Vagina (tissue), 2 donors: ENCODE measurements around the gene RGL2.

Experiments
- CTCF ChIP-seq, 3 experiments: fragments of 450-650 bp in 2 of 3; fragments of 200-600 bp in 1 of 3; sonication (generic) in 1 of 3; IDR thresholded peaks; one replicate each; pipeline ENCODE4 v1.5.1; 2017 to 2019; ENCODE audit warnings: antibody characterized with exemption in 3 of 3, mild to moderate bottlenecking in 2 of 3, moderate library complexity in 2 of 3
- POLR2A ChIP-seq, 2 donors: fragments of 450-650 bp; IDR thresholded peaks; one replicate each; pipeline ENCODE4 v1.6.1; 2017; ENCODE audit warnings: antibody characterized with exemption in 2 of 2, mild to moderate bottlenecking in 2 of 2, moderate library complexity in 2 of 2
- POLR2AphosphoS5 ChIP-seq, 2 donors: sonication (generic); formaldehyde crosslinking; IDR thresholded peaks; one replicate each; pipeline ENCODE4 v1.9.0; 2017; ENCODE audit warnings: antibody characterized with exemption in 2 of 2, mild to moderate bottlenecking in 2 of 2, low read depth in 1 of 2; ENCODE audit not compliant: insufficient read depth in 1 of 2

DNA sequence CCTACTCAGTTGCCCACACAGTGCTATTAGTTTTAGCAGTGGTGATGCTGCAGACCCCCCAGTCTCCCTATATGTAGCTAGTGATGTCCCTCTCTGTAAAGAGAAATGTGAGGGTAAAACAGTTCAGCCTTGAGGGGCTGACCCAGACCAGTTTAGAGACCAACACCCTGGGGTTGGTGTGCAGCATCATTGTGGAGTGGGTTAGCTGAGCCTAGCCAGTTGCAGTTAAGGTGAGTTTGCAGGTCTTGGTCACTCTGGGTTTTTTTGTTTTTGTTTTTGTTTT lies 22.2 kb downstream of the RGL2 start:
- TF ChIP-seq CTCF (IDR thresholded peaks at IDR 0.05), result no peak
- no peak for TF ChIP-seq POLR2AphosphoS5 (IDR thresholded peaks at IDR 0.05; ENCODE audit: insufficient read depth in 1 of 2, low read depth in 1 of 2)
- no peak for TF ChIP-seq POLR2A (IDR thresholded peaks at IDR 0.05)
